K562 (cell line): ENCODE measurements around the gene BTBD10. TPM values are rescaled to one million over a fixed set of nuclear protein-coding genes. Genes with fewer than 3 reads are reported as not detected.

Experiments
- ATAC-seq: fragments of 200-7000 bp; cut with Tn5 transposase; 3 replicates; pipeline ENCODE4 v1.9.1; 2020; ENCODE audit warnings: moderate library complexity
- BruUV-seq: library from RNA; stranded (reverse); fragments of 400-500 nt; replicated peaks from 2 replicates; lab custom pipeline; 2021; lab: Mats Ljungman, UMichigan
- CTCF ChIA-PET: fragments of 300-600 bp; formaldehyde crosslinking; extraction: SDS; loops from one replicate; lab custom pipeline; 2021; ENCODE audit warnings: low intra/inter-chr PET ratio; lab: Yijun Ruan, JAX
- POLR2A ChIA-PET: fragments of 300-600, 350-650 bp; sonication (Branson Sonifier 250); formaldehyde crosslinking; extraction: SDS; loops from one replicate; lab custom pipeline; 2021; ENCODE audit warnings: antibody characterized with exemption, inconsistent platforms; lab: Yijun Ruan, JAX
- DNase-seq, 4 experiments: peaks; one replicate each; pipeline versions ENCODE4 v3.0.0 to v3.0.0-alpha.2; 2011 to 2018; ENCODE audit warnings: low spot score in 3 of 4, mixed read lengths in 3 of 4; ENCODE audit errors: extremely low read depth in 1 of 4
- FAIRE-seq: peaks from 2 replicates; lab custom pipeline; 2011; peaks lifted over from hg19 to GRCh38; lab: Jason Lieb, UNC
- H2AFZ ChIP-seq: 2 replicates; pipeline ENCODE4 v1.6.0; 2011; ENCODE audit warnings: low read depth, low read length, control low read depth, inconsistent platforms
- H3K27ac ChIP-seq: fragments of 200-600 bp; 3 replicates; pipeline ENCODE4 v1.8.0; 2011; ENCODE audit warnings: low read depth, mild to moderate bottlenecking, control low read depth, inconsistent platforms, low read length, moderate library complexity, mixed read lengths; ENCODE audit errors: extremely low read depth
- H3K27me3 ChIP-seq, 2 experiments: fragments of 300-600 bp in 1 of 2; 2 replicates in 1 of 2; 3 replicates in 1 of 2; pipeline versions ENCODE4 v1.6.0 to v1.8.0; 2011; ENCODE audit warnings: inconsistent platforms in 2 of 2, low read length in 2 of 2, mild to moderate bottlenecking in 1 of 2, mixed read lengths in 1 of 2, moderate library complexity in 1 of 2; ENCODE audit not compliant: control insufficient read depth in 2 of 2, insufficient read depth in 2 of 2
- H3K36me3 ChIP-seq: fragments of 300-600 bp; 3 replicates; pipeline ENCODE4 v1.8.0; 2011; ENCODE audit warnings: mild to moderate bottlenecking, low read length, inconsistent platforms; ENCODE audit not compliant: control insufficient read depth, insufficient read depth
- H3K4me1 ChIP-seq, 2 experiments: fragments of 200-600 bp in 1 of 2; replicated peaks in 1 of 2; 2 replicates in 1 of 2; 3 replicates in 1 of 2; pipeline versions ENCODE4 v1.5.1 to v1.8.0; 2011; ENCODE audit warnings: inconsistent platforms in 2 of 2, low read length in 2 of 2, mild to moderate bottlenecking in 1 of 2, mixed read lengths in 1 of 2, moderate library complexity in 1 of 2; ENCODE audit not compliant: control insufficient read depth in 2 of 2, insufficient read depth in 2 of 2
- H3K4me2 ChIP-seq: 2 replicates; pipeline ENCODE4 v1.6.1; 2011; ENCODE audit warnings: low read length, control low read depth, inconsistent platforms, mixed read lengths; ENCODE audit not compliant: insufficient read depth
- H3K4me3 ChIP-seq: fragments of 200-600 bp; sonication (generic), shearing (Covaris generic); 2 replicates; pipeline ENCODE4 v1.5.1; 2016; ENCODE audit warnings: control low read depth, inconsistent platforms
- H3K79me2 ChIP-seq: fragments of 200-600 bp; 3 replicates; pipeline ENCODE4 v1.8.0; 2011; ENCODE audit warnings: low read length, inconsistent platforms; ENCODE audit not compliant: control insufficient read depth, insufficient read depth
- H3K9ac ChIP-seq, 2 experiments: 2 replicates each; pipeline versions ENCODE4 v1.6.0 to v1.6.1; 2011; ENCODE audit warnings: low read depth in 2 of 2, low read length in 2 of 2, control low read depth in 1 of 2, inconsistent platforms in 1 of 2, mild to moderate bottlenecking in 1 of 2, mixed read lengths in 1 of 2; ENCODE audit not compliant: insufficient read depth in 1 of 2
- H3K9me1 ChIP-seq: one replicate; pipeline ENCODE4 v1.6.0; 2011; ENCODE audit warnings: inconsistent platforms, mild to moderate bottlenecking, low read length, moderate library complexity; ENCODE audit not compliant: control insufficient read depth, insufficient read depth
- H3K9me3 ChIP-seq: replicated peaks from 2 replicates; pipeline ENCODE4 v1.5.1; 2011; ENCODE audit warnings: low read depth, low read length, inconsistent platforms; ENCODE audit not compliant: control insufficient read depth, insufficient read depth
- H4K20me1 ChIP-seq: replicated peaks from 2 replicates; pipeline ENCODE4 v1.6.1; 2011; ENCODE audit warnings: low read length, inconsistent platforms, mixed read lengths; ENCODE audit not compliant: control insufficient read depth, insufficient read depth
- ARNT ChIP-seq, 2 experiments: fragments of 450-650 bp; IDR thresholded peaks; 2 replicates each; pipeline ENCODE4 v1.6.1; 2016; ENCODE audit warnings: mild to moderate bottlenecking in 1 of 2
- CREM ChIP-seq: IDR thresholded peaks from 2 replicates; pipeline ENCODE4 v1.6.1; 2014; ENCODE audit warnings: antibody characterized with exemption, low read depth
- CXXC5 ChIP-seq: fragments of 250-450 bp; sonication (Bioruptor Pico); IDR thresholded peaks from 2 replicates; pipeline ENCODE4 v1.8.0; 2022; ENCODE audit warnings: inconsistent platforms, mild to moderate bottlenecking, moderate library complexity
- DPF2 ChIP-seq: fragments of 450-650 bp; IDR thresholded peaks from 2 replicates; pipeline ENCODE4 v1.6.1; 2016
- FOXP4 ChIP-seq: sonication (generic); formaldehyde crosslinking; IDR thresholded peaks from 2 replicates; pipeline ENCODE4 v1.8.0; 2022; ENCODE audit warnings: mild to moderate bottlenecking, missing genetic modification reagents, borderline replicate concordance
- GABPB1 ChIP-seq: sonication (generic); formaldehyde crosslinking; IDR thresholded peaks from 2 replicates; pipeline ENCODE4 v1.8.0; 2022; ENCODE audit warnings: mild to moderate bottlenecking, missing genetic modification reagents
- HDAC2 ChIP-seq: fragments of 450-650 bp; IDR thresholded peaks from 2 replicates; pipeline ENCODE4 v1.6.1; 2016; ENCODE audit warnings: mild to moderate bottlenecking
- HDAC3 ChIP-seq: fragments of 450-650 bp; IDR thresholded peaks from 2 replicates; pipeline ENCODE4 v1.6.1; 2018; ENCODE audit warnings: borderline replicate concordance, mild to moderate bottlenecking, moderate library complexity; ENCODE audit not compliant: partially characterized antibody
- JUN ChIP-seq, 2 experiments: sonication (generic) in 1 of 2; formaldehyde crosslinking in 1 of 2; IDR thresholded peaks; 2 replicates each; pipeline versions ENCODE4 v1.6.1 to v1.8.0; 2012 to 2022; ENCODE audit warnings: borderline replicate concordance in 2 of 2, mild to moderate bottlenecking in 2 of 2, improper control_type of control experiment in 1 of 2, low read depth in 1 of 2, low read length in 1 of 2, missing genetic modification reagents in 1 of 2
- SMARCA4 ChIP-seq: fragments of 450-650 bp; IDR thresholded peaks from 2 replicates; pipeline ENCODE4 v1.6.1; 2016
- SMARCA5 ChIP-seq: fragments of 450-650 bp; IDR thresholded peaks from 2 replicates; pipeline ENCODE4 v1.6.1; 2016
- TCFL5 ChIP-seq: fragments of 250-450 bp; sonication (Bioruptor Pico); conservative IDR thresholded peaks from 2 replicates; pipeline ENCODE4 v1.6.1; 2021; ENCODE audit warnings: mild to moderate bottlenecking, moderate library complexity, matching md5 sums
- TEAD4 ChIP-seq, 2 experiments: sonication (generic) in 1 of 2; formaldehyde crosslinking in 1 of 2; IDR thresholded peaks; 2 replicates each; pipeline versions ENCODE4 v1.6.1 to v1.8.0; 2012 to 2022; ENCODE audit warnings: borderline replicate concordance in 1 of 2, inconsistent platforms in 1 of 2, low read length in 1 of 2, mild to moderate bottlenecking in 1 of 2, missing genetic modification reagents in 1 of 2
- ZNF175 ChIP-seq: fragments of 200-800 bp; sonication (Bioruptor generic); IDR thresholded peaks from 2 replicates; pipeline ENCODE4 v1.6.1; 2016; ENCODE audit warnings: low read depth, mild to moderate bottlenecking, missing genetic modification characterization, missing compliant biosample characterization
- WGBS: fragments of 100-300 bp; shearing (Covaris generic); methylation state at CpG from one replicate; pipeline ENCODE4 v1.1.6; 2016; ENCODE audit warnings: low coverage, mixed read lengths; ENCODE audit not compliant: insufficient coverage; ENCODE audit errors: missing lambda C conversion rate; 5-methylcytosine and 5-hydroxymethylcytosine counted together
- in situ Hi-C: fragments of 300-500 bp; cut with MboI; formaldehyde crosslinking; loops from 4 replicates; pipeline ENCODE4 v1.15.0; 2018; ENCODE audit warnings: inconsistent platforms, mixed read lengths
- intact Hi-C: fragments of 100-400 bp; cut with micrococcal nuclease; formaldehyde crosslinking; loops from 2 replicates; pipeline ENCODE4 v1.14.2; 2022
- polyA plus RNA-seq, 8 experiments: library from polyadenylated mRNA; depleted of rRNA in 4 of 8; stranded (reverse) in 5 of 8; unstranded in 3 of 8; fragments of >200 nt; fragmentation: Nextera tagmentation in 2 of 8; fragmentation: Illumina TruSeq in 1 of 8; extraction: Ambion mirVana in 2 of 8; extraction: Trizol in 1 of 8; gene quantifications; 2 replicates each; pipeline versions ENCODE4 v1.2.1 to v1.2.3, GENCODE V29; 2011 to 2014; ENCODE audit warnings: inconsistent platforms in 1 of 8, missing spikeins in 1 of 8
- total RNA-seq, 7 experiments: library from RNA; depleted of rRNA in 6 of 7; stranded (reverse); fragments of >200 nt in 6 of 7; fragmentation: Illumina TruSeq in 2 of 7; extraction: Trizol in 2 of 7; gene quantifications; 2 replicates each; pipeline versions ENCODE4 v1.2.1 to v1.2.3, GENCODE V29; 2011 to 2021; ENCODE audit warnings: low replicate concordance in 1 of 7

Gene BTBD10
- total and polyA plus RNA-seq, 9 of the 15 experiments (the other 6 are each of a cell fraction or from before 2014, with no cell fraction given): 11.6 to 22.8 (median 16.3) TPM

- no peaks in the 10 kb centered on the region for H3K9me1 ChIP-seq
- FAIRE-seq: no peak
- CTCF ChIA-PET: no interaction called here
- no peaks in the 10 kb centered on the region for H3K36me3 ChIP-seq
- no peaks in the 10 kb centered on the region for H3K9me3 ChIP-seq
- BruUV-seq: no TSS peak
- intact Hi-C loops: no loop called here
- H2AFZ ChIP-seq: no peak overlapping the region
- 0% methylated on average over 1 of the region's 1 CpG for WGBS
- ATAC-seq: no peak
- DNase-seq: no peak
- no peak overlapping the region for H3K9ac ChIP-seq
- no peak overlapping the region for H3K27ac ChIP-seq
- no peaks in the 10 kb centered on the region for H3K79me2 ChIP-seq
- H3K4me3 ChIP-seq: no peak overlapping the region
- H3K4me1 ChIP-seq: no peaks in the 10 kb centered on the region
- POLR2A ChIA-PET: no interaction called here
- TF ChIP-seq JUN (IDR thresholded peaks at IDR 0.05; ENCODE audit: borderline replicate concordance, low read depth, low read length) (no peak), JUN (CRISPR knock-in tag; IDR thresholded peaks at IDR 0.05; ENCODE audit: borderline replicate concordance) (no peak), HDAC2 (no peak), ZNF175 (CRISPR knock-in tag) (no peak), GABPB1 (CRISPR knock-in tag) (no peak), DPF2 (no peak), SMARCA5 (no peak), FOXP4 (CRISPR knock-in tag) (no peak), CREM (no peak), TEAD4 (IDR thresholded peaks at IDR 0.05; ENCODE audit: low read length) (no peak), TEAD4 (CRISPR knock-in tag; IDR thresholded peaks at IDR 0.05; ENCODE audit: borderline replicate concordance) (no peak), SMARCA4 (no peak), HDAC3 (no peak), TCFL5 (CRISPR knock-in tag) (no peak), ARNT (IDR thresholded peaks at IDR 0.05) (no peak), CXXC5 (no peak)
- peaks cover 2 to 3% of the 10 kb centered on the region in 2 experiments; a peak in 1 of 5 replicates for H3K27me3 ChIP-seq
- in situ Hi-C loops: no loop called here
- no peaks in the 10 kb centered on the region for H4K20me1 ChIP-seq
- H3K4me2 ChIP-seq: no peak overlapping the region
Observed at GRCh38 chr11:13502492-13502891, 39.5 kb upstream of the BTBD10 start.
